ENCODE measurements around the gene ARHGEF3.
A peak's percentile ranks its signal among the peaks of the same experiment; 100 is the strongest.

ARHGEF3 gene

DNA sequence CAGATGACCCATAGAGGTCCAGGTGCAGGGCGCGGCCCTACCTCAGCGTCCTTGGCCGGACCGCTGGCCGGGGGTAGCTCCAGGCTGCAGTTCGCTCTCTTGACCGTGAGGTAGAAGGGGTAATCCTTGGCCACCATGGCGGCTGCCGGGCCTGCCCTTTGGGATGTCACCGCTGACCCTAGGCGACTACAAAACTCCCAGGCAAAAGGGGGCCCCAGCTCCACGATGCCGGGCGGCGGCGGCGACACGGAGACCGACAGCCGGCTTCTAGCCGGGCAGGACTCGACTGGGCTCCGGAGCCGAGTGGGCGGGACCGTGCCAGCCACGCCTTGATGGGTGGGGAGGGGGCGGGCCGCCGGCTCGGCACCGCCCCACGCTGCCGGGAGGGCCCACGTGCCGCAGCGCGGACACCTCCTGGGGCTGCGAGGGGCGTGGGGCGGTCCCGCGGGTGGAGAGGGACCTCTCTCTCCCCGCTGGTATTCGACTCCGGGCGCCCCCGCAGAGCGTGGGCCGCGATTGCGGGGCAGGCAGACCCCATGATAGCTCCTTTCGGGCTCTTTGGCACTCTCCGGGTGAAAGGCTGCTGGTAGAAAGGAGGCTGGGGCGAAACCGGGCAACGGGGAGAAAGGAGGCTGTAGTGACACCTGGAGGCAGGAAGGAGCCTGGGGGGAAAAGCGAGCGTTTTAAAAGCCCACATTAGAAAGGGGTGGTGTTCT lies at the start of gene ARHGEF3:
Gene ARHGEF3, minus strand, starts transcription at position 288 of the 716 bp plus-strand sequence. Its CDS starts 151 bp downstream, at position 137.
- DNase-seq (ENCODE audit: low read depth) = peak; percentile 93
- peak within 1 kb of the TSS; percentile 84 for H3K9ac ChIP-seq (ENCODE audit: low read length)
- H3K27me3 ChIP-seq (replicated peaks; ENCODE audit: control insufficient read depth, insufficient read depth, low read length) = no peaks in the 10 kb centered on the region

DNA sequence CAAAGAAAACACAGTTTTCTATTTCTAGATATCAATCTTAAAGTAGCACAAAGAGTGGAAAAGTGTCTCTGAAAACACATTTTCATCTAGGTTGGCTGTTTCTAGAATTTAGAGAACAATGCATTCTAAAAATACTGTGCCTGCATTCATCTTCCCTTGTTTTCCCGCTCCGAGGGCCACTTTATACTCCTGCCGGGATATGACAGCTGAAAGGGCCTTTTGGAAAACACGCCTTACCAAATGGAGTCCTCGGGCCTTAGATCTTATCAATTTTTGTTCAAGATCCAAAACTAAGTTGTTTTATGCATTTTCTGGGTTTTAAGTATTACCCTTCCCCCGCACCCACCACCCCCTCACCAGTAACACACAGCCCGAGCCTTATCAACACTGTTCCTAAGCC lies 47.9 kb upstream of the ARHGEF3 start:
- Histone ChIP-seq H3K4me1 (ENCODE audit: control insufficient read depth, insufficient read depth, low read length) (peaks cover 19% of the 10 kb centered on the region), H3K27me3 (replicated peaks; ENCODE audit: control insufficient read depth, insufficient read depth, low read length) (no peaks in the 10 kb centered on the region), H3K4me3 (ENCODE audit: low read length) (no peak overlapping the region), H3K36me3 (ENCODE audit: control insufficient read depth, insufficient read depth, low read length, severe bottlenecking) (no peaks in the 10 kb centered on the region), H3K9ac (ENCODE audit: low read length) (no peak overlapping the region), H3K9me3 (ENCODE audit: control insufficient read depth, low read length) (no peaks in the 10 kb centered on the region)
- DNase-seq (ENCODE audit: low read depth) = no peak

More for the DNA sequence above, at the start of gene ARHGEF3:
- H3K4me3 ChIP-seq (ENCODE audit: low read length) = peak within 1 kb of the TSS; percentile 85
- H3K9me3 ChIP-seq (ENCODE audit: control insufficient read depth, low read length) = no peaks in the 10 kb centered on the region
- peaks cover 16% of the 10 kb centered on the region for H3K4me1 ChIP-seq (ENCODE audit: control insufficient read depth, insufficient read depth, low read length)
- H3K36me3 ChIP-seq (ENCODE audit: control insufficient read depth, insufficient read depth, low read length, severe bottlenecking) = no peaks in the 10 kb centered on the region

- Histone ChIP-seq H3K4me3 (ENCODE audit: low read length) (no peak overlapping the region), H3K27me3 (replicated peaks; ENCODE audit: control insufficient read depth, insufficient read depth, low read length) (no peaks in the 10 kb centered on the region)
Measured at GRCh38 chr3:56845505-56845904, 43.8 kb upstream of the ARHGEF3 start.

DNA sequence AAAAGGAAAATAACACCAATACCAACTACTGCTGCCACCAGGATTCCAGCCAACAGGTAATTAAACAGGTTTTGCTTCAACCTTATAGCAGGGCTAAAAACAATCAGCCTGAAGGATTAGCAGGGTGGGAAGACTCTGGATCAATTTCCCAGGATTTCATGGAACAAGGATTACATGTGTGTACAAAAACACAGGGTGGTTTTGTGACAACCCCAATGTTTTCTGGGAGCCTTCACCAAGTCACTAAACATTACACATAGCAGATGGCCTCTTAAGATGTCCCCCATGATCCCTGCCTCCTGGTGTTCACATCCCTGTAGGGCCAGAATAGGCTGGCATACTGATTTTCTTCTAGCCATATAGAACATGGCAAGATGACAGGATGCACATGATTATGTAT lies 42.8 kb upstream of the ARHGEF3 start:
- Histone ChIP-seq H3K27me3 (replicated peaks; ENCODE audit: control insufficient read depth, insufficient read depth, low read length) (no peaks in the 10 kb centered on the region), H3K4me1 (ENCODE audit: control insufficient read depth, insufficient read depth, low read length) (peaks cover 4% of the 10 kb centered on the region), H3K36me3 (ENCODE audit: control insufficient read depth, insufficient read depth, low read length, severe bottlenecking) (no peaks in the 10 kb centered on the region), H3K9me3 (ENCODE audit: control insufficient read depth, low read length) (no peaks in the 10 kb centered on the region), H3K9ac (ENCODE audit: low read length) (no peak overlapping the region), H3K4me3 (ENCODE audit: low read length) (no peak overlapping the region)
- DNase-seq (ENCODE audit: low read depth) = no peak

More at GRCh38 chr3:56845505-56845904, 43.8 kb upstream of the ARHGEF3 start:
- H3K36me3 ChIP-seq (ENCODE audit: control insufficient read depth, insufficient read depth, low read length, severe bottlenecking) = no peaks in the 10 kb centered on the region
- H3K9me3 ChIP-seq (ENCODE audit: control insufficient read depth, low read length) = no peaks in the 10 kb centered on the region
- H3K4me1 ChIP-seq (ENCODE audit: control insufficient read depth, insufficient read depth, low read length) = peaks cover 4% of the 10 kb centered on the region
- no peak for DNase-seq (ENCODE audit: low read depth)
- H3K9ac ChIP-seq (ENCODE audit: low read length) = no peak overlapping the region

- Histone ChIP-seq H3K27me3 (replicated peaks; ENCODE audit: control insufficient read depth, insufficient read depth, low read length) (no peaks in the 10 kb centered on the region), H3K9me3 (ENCODE audit: control insufficient read depth, low read length) (no peaks in the 10 kb centered on the region), H3K4me3 (ENCODE audit: low read length) (no peak overlapping the region), H3K36me3 (ENCODE audit: control insufficient read depth, insufficient read depth, low read length, severe bottlenecking) (no peaks in the 10 kb centered on the region), H3K4me1 (ENCODE audit: control insufficient read depth, insufficient read depth, low read length) (peaks cover 21% of the 10 kb centered on the region), H3K9ac (ENCODE audit: low read length) (no peak overlapping the region)
- peak; percentile 29 for DNase-seq (ENCODE audit: low read depth)
Measured at GRCh38 chr3:56839784-56840715, 38.3 kb upstream of the ARHGEF3 start.

DNA sequence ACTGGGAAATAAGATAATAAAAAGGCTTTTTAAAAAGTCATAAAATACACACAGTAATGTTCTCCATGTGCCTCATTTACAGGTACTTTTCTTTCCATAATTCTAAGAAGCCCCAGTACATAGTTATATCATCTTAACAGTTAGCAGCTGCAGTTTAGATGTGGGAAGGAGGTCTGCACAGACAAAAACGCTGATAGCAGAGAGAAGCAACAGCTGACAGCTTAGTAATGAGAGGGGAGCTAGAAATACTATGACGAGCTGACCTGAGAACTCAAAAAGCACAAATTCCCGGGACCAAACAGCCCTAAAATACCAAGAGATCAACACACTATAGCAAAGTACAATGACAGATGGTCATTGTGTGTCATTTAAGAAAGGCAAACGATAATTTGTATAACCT lies 36.7 kb upstream of the ARHGEF3 start:
- peaks cover 21% of the 10 kb centered on the region for H3K4me1 ChIP-seq (ENCODE audit: control insufficient read depth, insufficient read depth, low read length)
- no peak overlapping the region for H3K4me3 ChIP-seq (ENCODE audit: low read length)
- no peaks in the 10 kb centered on the region for H3K9me3 ChIP-seq (ENCODE audit: control insufficient read depth, low read length)
- DNase-seq (ENCODE audit: low read depth) = no peak
- H3K9ac ChIP-seq (ENCODE audit: low read length) = no peak overlapping the region
- no peaks in the 10 kb centered on the region for H3K27me3 ChIP-seq (replicated peaks; ENCODE audit: control insufficient read depth, insufficient read depth, low read length)
- no peaks in the 10 kb centered on the region for H3K36me3 ChIP-seq (ENCODE audit: control insufficient read depth, insufficient read depth, low read length, severe bottlenecking)

DNA sequence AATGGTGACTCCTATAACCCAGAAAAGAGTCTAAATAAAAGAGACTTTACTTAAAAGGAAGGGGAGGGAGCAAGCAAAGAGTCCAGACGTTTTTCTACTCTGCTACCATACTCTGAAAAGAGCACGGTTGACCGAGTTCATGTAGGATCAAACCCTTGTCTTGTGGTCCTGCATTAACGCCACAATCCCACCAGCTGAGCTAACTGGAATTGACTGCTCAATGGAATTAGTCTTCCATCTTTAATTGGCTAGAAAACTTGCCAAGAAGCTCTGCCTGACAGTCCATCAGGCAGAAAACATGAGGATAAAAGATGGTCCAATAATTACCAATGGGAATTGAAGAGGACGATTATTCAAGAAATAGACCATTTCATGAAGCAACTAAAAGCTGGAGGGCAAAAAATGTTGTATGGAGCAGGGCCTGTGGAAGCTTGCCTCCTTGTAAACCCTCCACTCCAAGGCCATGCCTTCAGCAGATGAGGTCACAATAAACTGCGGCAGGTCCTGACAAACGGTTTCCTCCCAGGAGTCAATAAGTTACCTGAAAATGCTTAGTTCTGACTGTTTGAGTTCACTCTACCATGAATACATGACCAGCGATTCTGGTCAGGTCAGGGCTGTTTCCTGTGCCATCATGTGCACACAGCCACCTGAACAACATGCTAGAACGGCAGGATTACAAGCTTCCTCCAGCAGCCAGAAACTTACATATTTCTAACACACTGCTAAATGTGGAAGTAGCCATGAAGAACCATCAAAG lies 35.6 kb upstream of the ARHGEF3 start:
- H3K27me3 ChIP-seq (replicated peaks; ENCODE audit: control insufficient read depth, insufficient read depth, low read length) = no peaks in the 10 kb centered on the region
- no peak overlapping the region for H3K9ac ChIP-seq (ENCODE audit: low read length)
- H3K4me1 ChIP-seq (ENCODE audit: control insufficient read depth, insufficient read depth, low read length) = peaks cover 21% of the 10 kb centered on the region
- H3K36me3 ChIP-seq (ENCODE audit: control insufficient read depth, insufficient read depth, low read length, severe bottlenecking) = no peaks in the 10 kb centered on the region
- no peak for DNase-seq (ENCODE audit: low read depth)
- H3K4me3 ChIP-seq (ENCODE audit: low read length) = no peak overlapping the region
- no peaks in the 10 kb centered on the region for H3K9me3 ChIP-seq (ENCODE audit: control insufficient read depth, low read length)

DNA sequence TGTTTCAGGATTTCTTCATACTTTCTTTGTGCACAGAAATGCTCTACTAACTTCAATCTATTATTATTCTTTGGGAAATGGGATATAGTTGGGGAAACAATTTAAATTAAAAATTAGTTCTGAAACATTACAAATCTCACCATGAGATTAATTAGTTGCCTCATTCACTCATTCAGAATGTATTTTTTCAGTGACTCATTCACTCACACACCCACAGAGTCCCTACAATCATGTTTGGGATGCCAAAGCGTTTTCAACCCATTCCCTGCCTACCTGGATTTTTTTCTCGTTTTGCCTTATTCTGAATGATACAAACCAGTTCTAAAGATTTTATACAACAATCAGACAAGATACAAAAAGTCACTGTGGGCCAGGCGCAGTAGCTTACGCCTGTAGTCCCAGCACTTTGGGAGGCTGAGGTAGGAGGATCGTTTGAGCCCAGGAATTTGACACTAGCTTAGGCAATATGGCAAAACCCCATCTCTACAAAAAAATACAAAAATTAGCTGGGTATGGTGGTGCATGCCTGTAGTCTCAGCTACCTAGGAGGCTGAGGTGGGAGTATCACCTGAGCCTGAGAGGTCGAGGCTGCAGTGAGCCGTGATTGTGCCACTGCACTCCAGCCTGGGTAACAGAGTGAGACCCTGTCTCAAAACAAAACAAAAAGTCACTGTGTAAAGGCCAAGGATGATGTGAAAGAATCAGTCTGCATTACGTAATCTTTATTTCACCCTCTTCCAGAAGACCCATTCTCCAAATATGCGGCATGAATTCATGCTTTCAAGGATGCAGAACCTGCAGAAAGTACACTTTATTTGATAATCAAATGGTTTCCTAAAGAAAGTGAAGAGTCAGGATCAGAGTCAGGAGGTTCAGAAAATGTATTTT lies 34.8 kb upstream of the ARHGEF3 start:
- no peaks in the 10 kb centered on the region for H3K27me3 ChIP-seq (replicated peaks; ENCODE audit: control insufficient read depth, insufficient read depth, low read length)
- no peaks in the 10 kb centered on the region for H3K36me3 ChIP-seq (ENCODE audit: control insufficient read depth, insufficient read depth, low read length, severe bottlenecking)
- H3K4me1 ChIP-seq (ENCODE audit: control insufficient read depth, insufficient read depth, low read length) = peaks cover 21% of the 10 kb centered on the region
- H3K4me3 ChIP-seq (ENCODE audit: low read length) = no peak overlapping the region
- H3K9me3 ChIP-seq (ENCODE audit: control insufficient read depth, low read length) = no peaks in the 10 kb centered on the region
- peak; percentile 44 for DNase-seq (ENCODE audit: low read depth)
- H3K9ac ChIP-seq (ENCODE audit: low read length) = no peak overlapping the region

DNA sequence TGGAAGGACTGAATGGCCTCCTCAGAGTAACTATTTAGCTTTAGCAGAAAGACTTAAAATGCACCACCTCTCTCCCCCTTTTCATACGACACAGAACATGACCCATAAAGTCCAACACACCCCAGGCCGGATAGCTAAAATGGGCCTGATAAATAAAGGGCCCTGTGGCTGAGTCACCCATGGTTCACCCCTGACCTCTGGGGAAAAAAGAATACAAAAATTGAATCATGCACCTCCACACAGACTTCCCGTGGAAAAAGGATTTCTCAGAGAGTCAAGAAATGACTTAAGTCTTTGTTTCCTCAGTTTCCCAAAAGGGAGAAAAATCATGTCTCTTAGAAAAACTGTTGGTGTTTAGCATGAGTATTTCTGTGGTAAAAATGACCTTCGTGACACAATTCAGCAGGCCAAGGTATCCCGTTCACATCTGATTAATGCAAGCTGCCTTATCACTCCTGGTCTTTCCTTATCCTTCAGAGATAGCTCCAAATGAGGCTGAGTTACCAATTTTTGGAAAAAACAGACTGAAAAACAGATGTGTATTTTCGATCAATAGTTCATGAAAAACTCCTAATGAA lies 34.0 kb upstream of the ARHGEF3 start:
- Histone ChIP-seq H3K4me1 (ENCODE audit: control insufficient read depth, insufficient read depth, low read length) (peaks cover 21% of the 10 kb centered on the region), H3K36me3 (ENCODE audit: control insufficient read depth, insufficient read depth, low read length, severe bottlenecking) (no peaks in the 10 kb centered on the region), H3K27me3 (replicated peaks; ENCODE audit: control insufficient read depth, insufficient read depth, low read length) (no peaks in the 10 kb centered on the region), H3K9me3 (ENCODE audit: control insufficient read depth, low read length) (no peaks in the 10 kb centered on the region), H3K9ac (ENCODE audit: low read length) (no peak overlapping the region), H3K4me3 (ENCODE audit: low read length) (no peak overlapping the region)
- DNase-seq (ENCODE audit: low read depth) = no peak

- Histone ChIP-seq H3K4me3 (ENCODE audit: low read length) (no peak overlapping the region), H3K9ac (ENCODE audit: low read length) (no peak overlapping the region), H3K9me3 (ENCODE audit: control insufficient read depth, low read length) (no peaks in the 10 kb centered on the region), H3K4me1 (ENCODE audit: control insufficient read depth, insufficient read depth, low read length) (peaks cover 25% of the 10 kb centered on the region), H3K36me3 (ENCODE audit: control insufficient read depth, insufficient read depth, low read length, severe bottlenecking) (no peaks in the 10 kb centered on the region), H3K27me3 (replicated peaks; ENCODE audit: control insufficient read depth, insufficient read depth, low read length) (no peaks in the 10 kb centered on the region)
- no peak for DNase-seq (ENCODE audit: low read depth)
Measured at GRCh38 chr3:56833536-56833935, 31.8 kb upstream of the ARHGEF3 start.

All from adipocyte (in vitro differentiated cells).